GM19452 (cell line): ENCODE data around the gene RMI1.
"Not testable (repeated sequence)": the region's sequence is repeated elsewhere in the genome, so short reads cannot be mapped to it uniquely, and the experiment has no call there.

Experiments
- ATAC-seq: cut with Tn5 transposase; IDR thresholded peaks from one replicate; pipeline ENCODE4 v1.9.1; 2021; ENCODE audit not compliant: unreplicated experiment

Gene RMI1

DNA sequence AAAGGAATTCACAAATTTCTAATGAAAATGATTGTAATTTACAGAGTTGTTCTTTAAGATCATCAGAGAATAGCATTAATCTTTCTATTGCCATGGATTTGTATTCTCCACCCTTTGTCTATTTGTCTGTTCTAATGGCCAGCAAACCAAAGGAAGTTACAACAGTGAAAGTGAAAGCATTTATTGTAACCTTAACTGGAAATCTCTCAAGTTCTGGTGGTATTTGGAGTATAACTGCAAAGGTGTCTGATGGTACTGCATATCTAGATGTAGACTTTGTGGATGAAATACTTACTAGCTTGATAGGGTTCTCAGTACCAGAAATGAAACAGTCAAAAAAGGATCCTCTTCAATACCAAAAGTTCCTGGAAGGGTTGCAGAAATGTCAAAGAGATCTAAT is 21.7 kb downstream of the RMI1 start:
- peak; percentile 79 for ATAC-seq

- ATAC-seq: no peak
Observed at GRCh38 chr9:84003246-84003645, 22.6 kb downstream of the RMI1 start.

DNA sequence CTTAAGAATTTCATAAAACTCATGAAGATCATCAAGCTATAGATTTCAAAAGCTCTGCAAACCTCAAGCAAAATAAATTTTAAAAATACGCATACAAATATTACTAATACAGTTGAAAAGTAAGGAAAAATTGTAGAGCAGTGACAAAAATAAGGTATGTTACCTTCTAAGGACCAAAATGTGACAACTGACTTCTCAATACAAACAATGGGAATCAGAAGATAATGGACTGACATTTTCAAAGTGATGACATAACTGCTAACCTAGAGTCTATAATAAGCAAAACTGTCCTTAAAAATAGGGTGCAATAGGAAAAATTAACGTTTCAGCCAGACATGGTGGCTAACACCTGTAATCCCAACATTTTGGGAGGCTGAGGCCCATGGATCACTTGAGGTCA is 27.1 kb downstream of the RMI1 start:
- ATAC-seq: no peak

DNA sequence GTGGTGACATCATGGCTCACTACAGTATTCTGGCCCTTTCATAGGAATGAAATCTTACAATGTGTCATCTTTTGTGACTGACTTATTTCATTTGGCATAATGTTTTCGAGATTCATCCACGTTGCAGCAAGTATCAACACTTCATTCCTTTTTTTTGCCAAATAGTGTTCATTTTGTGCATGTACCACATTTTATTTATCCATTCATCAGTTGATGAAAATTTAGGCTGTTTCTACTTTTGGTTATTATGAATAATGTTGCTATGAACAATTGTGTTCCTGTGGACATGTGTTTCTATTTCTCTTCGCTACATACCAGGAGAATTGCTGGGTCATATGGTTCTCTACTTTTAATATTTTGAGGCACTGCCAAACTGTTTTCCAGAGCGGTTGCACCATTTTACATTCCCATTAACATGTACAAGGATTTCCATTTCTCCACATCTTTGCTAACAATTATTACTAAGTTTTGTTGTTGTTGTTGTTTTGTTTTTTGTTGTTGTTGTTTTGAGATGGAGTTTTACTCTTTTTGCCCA is 43.5 kb downstream of the RMI1 start:
- ATAC-seq: no peak

DNA sequence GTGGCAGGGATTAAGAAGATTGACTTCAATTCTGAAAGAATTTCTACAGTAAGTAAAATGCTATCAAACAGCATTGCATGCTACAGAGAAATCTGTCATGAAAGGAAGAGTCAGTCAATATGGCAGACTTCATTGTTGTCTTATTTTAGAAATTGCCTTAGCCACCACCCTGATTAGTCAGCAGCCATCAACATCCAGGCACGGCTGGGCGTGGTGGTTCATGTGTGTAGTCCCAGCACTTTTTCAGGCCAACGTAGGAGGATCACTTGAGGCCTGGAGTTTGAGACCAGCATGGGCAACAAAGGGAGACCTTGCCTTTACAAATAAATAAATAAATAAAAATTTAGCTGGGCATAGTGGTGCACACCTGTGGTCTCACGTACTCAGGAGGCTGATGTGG is 46.6 kb downstream of the RMI1 start:
- no peak for ATAC-seq

- ATAC-seq: no peak
Observed at GRCh38 chr9:84031534-84031933, 50.9 kb downstream of the RMI1 start.

- ATAC-seq: not testable (repeated sequence)
Observed at GRCh38 chr9:84041857-84042256, 61.3 kb downstream of the RMI1 start.

DNA sequence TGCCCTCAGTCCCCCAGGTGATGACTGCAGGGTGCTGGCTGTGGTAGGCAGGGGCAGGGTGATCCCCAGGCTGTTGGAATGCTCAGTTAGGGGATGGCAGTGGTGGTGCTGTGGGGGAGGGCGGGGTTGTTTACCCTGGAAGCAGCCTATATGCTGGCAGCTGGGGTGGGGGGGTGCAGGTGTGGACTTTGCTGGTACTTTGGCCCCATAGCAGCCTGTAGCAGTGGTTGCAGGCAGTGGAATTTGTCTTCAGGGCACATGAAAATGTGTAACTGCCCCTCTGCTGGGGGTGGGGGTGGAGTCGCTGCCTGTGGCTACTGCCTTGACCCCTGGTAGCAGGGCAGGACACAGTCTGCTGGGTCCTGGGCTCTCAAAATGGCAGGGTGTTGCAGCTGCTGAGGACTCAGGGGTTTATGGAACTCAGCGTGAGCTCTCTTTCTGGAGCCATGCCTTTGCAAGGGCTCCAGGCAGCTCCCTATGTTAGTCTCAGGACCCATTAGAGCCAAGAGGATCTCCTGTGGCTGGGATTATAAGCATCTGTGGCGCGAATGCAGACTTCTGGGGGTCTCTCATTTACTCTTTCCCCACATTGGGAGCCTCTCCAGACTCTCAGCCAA is 65.0 kb downstream of the RMI1 start:
- ATAC-seq: no peak
